Chondrocyte (in vitro differentiated cells): Measurements from ENCODE around the gene SCARB2. TPM values are rescaled to one million over a fixed set of nuclear protein-coding genes. Genes with fewer than 3 reads are reported as not detected.

ENCODE experiments used
- DNase-seq: peaks from one replicate; pipeline ENCODE4 v3.0.0; 2021; ENCODE audit warnings: mixed read lengths, low spot score
- H3K27ac Mint-ChIP-seq: one replicate; pipeline ENCODE4 v1.8.0; 2021; ENCODE audit warnings: mild to moderate bottlenecking, moderate library complexity, mixed read lengths; ENCODE audit not compliant: unreplicated experiment
- H3K27me3 Mint-ChIP-seq: 2 replicates; pipeline ENCODE4 v1.8.0; 2021; ENCODE audit warnings: low read depth, mixed read lengths
- H3K36me3 Mint-ChIP-seq: 2 replicates; pipeline ENCODE4 v1.8.0; 2021; ENCODE audit warnings: low read depth, mixed read lengths
- H3K4me1 Mint-ChIP-seq: 2 replicates; pipeline ENCODE4 v1.8.0; 2021; ENCODE audit warnings: low read depth, mild to moderate bottlenecking, mixed read lengths
- H3K4me3 Mint-ChIP-seq: one replicate; pipeline ENCODE4 v1.8.0; 2021; ENCODE audit warnings: mild to moderate bottlenecking, moderate library complexity, mixed read lengths; ENCODE audit not compliant: unreplicated experiment
- H3K9me3 Mint-ChIP-seq: 2 replicates; pipeline ENCODE4 v1.8.0; 2021; ENCODE audit warnings: low read depth, mixed read lengths
- CTCF ChIP-seq: fragments of 200-600 bp; sonication (generic); IDR thresholded peaks from 2 replicates; pipeline ENCODE4 v1.5.0; 2021; ENCODE audit warnings: antibody characterized with exemption, mild to moderate bottlenecking, moderate library complexity
- total RNA-seq: library from RNA; stranded (reverse); gene quantifications from 3 replicates; pipeline ENCODE4 v1.2.1, GENCODE V29; 2021

SCARB2 gene
- total RNA-seq, 1 donor from 2014 or later, result 155 TPM

- Mint-ChIP-seq H3K4me3 (no peak overlapping the region), H3K36me3 (peaks cover 33% of the 10 kb centered on the region), H3K4me1 (peaks cover 56% of the 10 kb centered on the region), H3K27ac (peak overlapping the region; percentile 32), H3K9me3 (no peaks in the 10 kb centered on the region), H3K27me3 (no peaks in the 10 kb centered on the region)
- DNase-seq, result no peak
- no peak for TF ChIP-seq CTCF
Observed at GRCh38 chr4:76195326-76195725, 18.3 kb downstream of the SCARB2 start.

- H3K27me3 Mint-ChIP-seq, result no peaks in the 10 kb centered on the region
- no peak for DNase-seq
- peaks cover 34% of the 10 kb centered on the region for H3K36me3 Mint-ChIP-seq
- TF ChIP-seq CTCF, result no peak
- no peak overlapping the region for H3K4me3 Mint-ChIP-seq
- H3K4me1 Mint-ChIP-seq, result peaks cover 53% of the 10 kb centered on the region
- H3K9me3 Mint-ChIP-seq, result no peaks in the 10 kb centered on the region
- peak overlapping the region; percentile 93 for H3K27ac Mint-ChIP-seq
Observed at GRCh38 chr4:76194325-76194724, 19.3 kb downstream of the SCARB2 start.

- no peaks in the 10 kb centered on the region for H3K27me3 Mint-ChIP-seq
- DNase-seq, result no peak
- TF ChIP-seq CTCF, result no peak
- no peaks in the 10 kb centered on the region for H3K9me3 Mint-ChIP-seq
- no peak overlapping the region for H3K4me3 Mint-ChIP-seq
- H3K27ac Mint-ChIP-seq, result no peak overlapping the region
- H3K36me3 Mint-ChIP-seq, result peaks cover 34% of the 10 kb centered on the region
- peaks cover 49% of the 10 kb centered on the region for H3K4me1 Mint-ChIP-seq
Observed at GRCh38 chr4:76192236-76192635, 21.4 kb downstream of the SCARB2 start.

GRCh38 chr4:76188557-76188956, 25.1 kb downstream of the SCARB2 start:
- peak overlapping the region; percentile 50 for H3K27ac Mint-ChIP-seq
- no peak for DNase-seq
- no peaks in the 10 kb centered on the region for H3K9me3 Mint-ChIP-seq
- TF ChIP-seq CTCF, result no peak
- H3K27me3 Mint-ChIP-seq, result no peaks in the 10 kb centered on the region
- peaks cover 39% of the 10 kb centered on the region for H3K4me1 Mint-ChIP-seq
- peaks cover 24% of the 10 kb centered on the region for H3K36me3 Mint-ChIP-seq
- H3K4me3 Mint-ChIP-seq, result peak overlapping the region; percentile 14

- no peak for TF ChIP-seq CTCF
- DNase-seq, result no peak
- Mint-ChIP-seq H3K27me3 (no peaks in the 10 kb centered on the region), H3K4me3 (peak overlapping the region; percentile 14), H3K36me3 (peaks cover 22% of the 10 kb centered on the region), H3K4me1 (peaks cover 39% of the 10 kb centered on the region), H3K27ac (peak overlapping the region; percentile 50), H3K9me3 (no peaks in the 10 kb centered on the region)
Observed at GRCh38 chr4:76188149-76188548, 25.5 kb downstream of the SCARB2 start.
